Thymus (tissue), 11 donors: ENCODE data around the gene CD82. TPM values are rescaled to one million over a fixed set of nuclear protein-coding genes. Genes with fewer than 3 reads are reported as not detected.
"Not testable (repeated sequence)": the region's sequence is repeated elsewhere in the genome, so short reads cannot be mapped to it uniquely, and the experiment has no call there.

Experiments
- DNase-seq, 9 donors: peaks; one replicate each; pipeline ENCODE4 v3.0.0-alpha.2; 2013; ENCODE audit warnings: low spot score in 9 of 9, low read depth in 6 of 9, missing footprints in 1 of 9
- H3K27ac ChIP-seq, 2 donors: one replicate each; pipeline ENCODE4 v1.5.1; 2013; ENCODE audit warnings: control low read depth in 1 of 2, low read depth in 1 of 2, low read length in 1 of 2, mild to moderate bottlenecking in 1 of 2, moderate library complexity in 1 of 2
- H3K27me3 ChIP-seq, 2 donors: one replicate each; pipeline ENCODE4 v1.5.1; 2013; ENCODE audit warnings: low read length in 1 of 2; ENCODE audit not compliant: control insufficient read depth in 2 of 2, insufficient read depth in 1 of 2
- H3K36me3 ChIP-seq, 2 donors: one replicate each; pipeline ENCODE4 v1.5.1; 2013; ENCODE audit warnings: low read length in 1 of 2, mild to moderate bottlenecking in 1 of 2, moderate library complexity in 1 of 2; ENCODE audit not compliant: control insufficient read depth in 2 of 2, insufficient read depth in 2 of 2
- H3K4me1 ChIP-seq, 2 donors: one replicate each; pipeline ENCODE4 v1.5.1; 2013; ENCODE audit warnings: low read length in 2 of 2; ENCODE audit not compliant: control insufficient read depth in 2 of 2, insufficient read depth in 2 of 2
- H3K4me3 ChIP-seq, 2 donors: one replicate each; pipeline ENCODE4 v1.5.1; 2013; ENCODE audit warnings: low read length in 2 of 2, control low read depth in 1 of 2, mild to moderate bottlenecking in 1 of 2
- H3K9me3 ChIP-seq, 2 donors: one replicate each; pipeline ENCODE4 v1.5.1; 2013; ENCODE audit warnings: low read length in 1 of 2, mild to moderate bottlenecking in 1 of 2; ENCODE audit not compliant: control insufficient read depth in 2 of 2, insufficient read depth in 1 of 2
- WGBS: extraction: QIAGEN DNeasy Blood & Tissue Kit; methylation state at CpG from one replicate; pipeline ENCODE4 v1.1.7; 2013; 5-methylcytosine and 5-hydroxymethylcytosine counted together
- polyA plus RNA-seq: library from polyadenylated mRNA; stranded (reverse); fragments of 200-250 nt; gene quantifications from one replicate; pipeline ENCODE4 v1.2.3, GENCODE V29; 2013
- total RNA-seq: library from RNA; stranded (reverse); fragments of 120-200 nt; gene quantifications from one replicate; pipeline ENCODE4 v1.2.4, GENCODE V29; 2013
- donor health status: healthy.

Gene CD82
- total and polyA plus RNA-seq, 2 donors, result 34.8 to 34.9 TPM

- Histone ChIP-seq H3K27ac (no peak overlapping the region), H3K27me3 (no peaks in the 10 kb centered on the region), H3K36me3 (no peaks in the 10 kb centered on the region), H3K9me3 (no peaks in the 10 kb centered on the region), H3K4me3 (no peak overlapping the region), H3K4me1 (peaks cover 14 to 35% of the 10 kb centered on the region in 2 donors)
- WGBS, result 97% methylated on average over 5 of the region's 5 CpGs
- DNase-seq, result no peak
Observed at GRCh38 chr11:44555031-44555800, 10.2 kb upstream of the CD82 start.

GRCh38 chr11:44556735-44557409, 8.6 kb upstream of the CD82 start:
- Histone ChIP-seq H3K36me3 (no peaks in the 10 kb centered on the region), H3K9me3 (no peaks in the 10 kb centered on the region), H3K27me3 (no peaks in the 10 kb centered on the region), H3K27ac (peak overlapping the region; percentile 61 to 72), H3K4me3 (no peak overlapping the region), H3K4me1 (peaks cover 14 to 36% of the 10 kb centered on the region in 2 donors)
- peak in 4 of 9 donors; percentile 56 to 81 (median 63) for DNase-seq
- 52% methylated on average over 11 of the region's 11 CpGs for WGBS

GRCh38 chr11:44557464-44557863, 8.0 kb upstream of the CD82 start:
- no peaks in the 10 kb centered on the region for H3K36me3 ChIP-seq
- no peaks in the 10 kb centered on the region for H3K27me3 ChIP-seq
- no peaks in the 10 kb centered on the region for H3K9me3 ChIP-seq
- 7% methylated on average over 5 of the region's 5 CpGs for WGBS
- H3K27ac ChIP-seq, result peak overlapping the region in 1 of 2 donors; percentile 72
- peak in 3 of 9 donors; percentile 57 to 74 (median 57) for DNase-seq
- no peak overlapping the region for H3K4me3 ChIP-seq
- H3K4me1 ChIP-seq, result peaks cover 14 to 36% of the 10 kb centered on the region in 2 donors

GRCh38 chr11:44559207-44559939, 6.1 kb upstream of the CD82 start:
- Histone ChIP-seq H3K4me1 (peaks cover 14 to 39% of the 10 kb centered on the region in 2 donors), H3K4me3 (no peak overlapping the region), H3K27ac (peak overlapping the region in 1 of 2 donors; percentile 32), H3K36me3 (no peaks in the 10 kb centered on the region), H3K27me3 (no peaks in the 10 kb centered on the region), H3K9me3 (no peaks in the 10 kb centered on the region)
- 62% methylated on average over 9 of the region's 9 CpGs for WGBS
- DNase-seq, result peak in 1 of 9 donors; percentile 60

GRCh38 chr11:44559940-44560300, 5.5 kb upstream of the CD82 start:
- not testable (repeated sequence) for DNase-seq, H3K27me3 ChIP-seq, H3K4me3 ChIP-seq, H3K27ac ChIP-seq, H3K36me3 ChIP-seq, H3K9me3 ChIP-seq
- H3K4me1 ChIP-seq, result peaks cover 17 to 45% of the 10 kb centered on the region in 2 donors
- WGBS, result 97% methylated on average over 7 of the region's 7 CpGs

- Histone ChIP-seq H3K36me3 (no peaks in the 10 kb centered on the region), H3K27ac (no peak overlapping the region), H3K9me3 (no peaks in the 10 kb centered on the region), H3K27me3 (no peaks in the 10 kb centered on the region), H3K4me3 (no peak overlapping the region), H3K4me1 (peaks cover 19 to 55% of the 10 kb centered on the region in 2 donors)
- over 99% methylated on average over 3 of the region's 3 CpGs for WGBS
- DNase-seq, result no peak
Observed at GRCh38 chr11:44561275-44561805, 4.1 kb upstream of the CD82 start.

- H3K27me3 ChIP-seq, result no peaks in the 10 kb centered on the region
- H3K27ac ChIP-seq, result no peak overlapping the region
- H3K4me3 ChIP-seq, result no peak overlapping the region
- H3K4me1 ChIP-seq, result peaks cover 19 to 56% of the 10 kb centered on the region in 2 donors
- WGBS, result 98% methylated on average over 8 of the region's 8 CpGs
- DNase-seq, result no peak
- H3K36me3 ChIP-seq, result no peaks in the 10 kb centered on the region
- no peaks in the 10 kb centered on the region for H3K9me3 ChIP-seq
Observed at GRCh38 chr11:44561964-44562734, 3.3 kb upstream of the CD82 start.

- Histone ChIP-seq H3K36me3 (no peaks in the 10 kb centered on the region), H3K27ac (no peak overlapping the region), H3K9me3 (no peaks in the 10 kb centered on the region), H3K4me1 (peaks cover 24 to 56% of the 10 kb centered on the region in 2 donors), H3K4me3 (no peak overlapping the region), H3K27me3 (no peaks in the 10 kb centered on the region)
- no peak for DNase-seq
- 97% methylated on average over 5 of the region's 5 CpGs for WGBS
Observed at GRCh38 chr11:44562845-44563460, 2.5 kb upstream of the CD82 start.
